Erythroblast (primary cell): Measurements from ENCODE around the gene FGF2.

Source experiments
- GATA1 ChIP-seq: IDR thresholded peaks from 2 replicates; pipeline ENCODE4 v1.6.1; 2011; ENCODE audit warnings: low read depth, mild to moderate bottlenecking, control low read depth, low read length, moderate library complexity
- POLR2A ChIP-seq: IDR thresholded peaks from 2 replicates; pipeline ENCODE4 v1.6.1; 2011; ENCODE audit warnings: mild to moderate bottlenecking, low read length

GRCh38 chr4:122776916-122777315 is 49.7 kb upstream of the FGF2 start:
- no peak for TF ChIP-seq POLR2A
- no peak for TF ChIP-seq GATA1
